AG08395 (cell line): ENCODE data around the gene CDC40.
"Not testable (repeated sequence)": the region's sequence is repeated elsewhere in the genome, so short reads cannot be mapped to it uniquely, and the experiment has no call there.

Experiments used
- DNase-seq: peaks from one replicate; pipeline ENCODE4 v3.0.0; 2012; ENCODE audit warnings: mixed read lengths, low spot score

Gene CDC40

DNA sequence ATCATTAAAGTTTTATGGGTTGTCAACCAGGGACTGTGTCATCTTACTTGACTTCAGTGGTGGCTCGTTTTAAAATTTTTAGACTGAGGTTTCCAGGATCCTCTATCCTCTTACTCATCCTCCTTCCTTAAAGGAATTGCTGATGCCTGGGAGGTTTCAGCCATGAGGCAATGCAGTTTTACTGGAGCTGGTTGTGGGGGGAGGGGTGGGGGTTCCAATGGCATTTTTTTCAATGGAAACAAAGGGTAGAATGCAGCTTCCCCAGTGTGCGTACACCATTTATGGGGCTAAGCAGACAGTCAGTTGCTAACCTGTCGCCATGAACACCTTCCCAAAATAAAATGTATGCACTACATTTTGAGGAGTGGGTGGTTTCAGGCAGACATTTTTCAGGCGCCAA lies 89.9 kb downstream of the CDC40 start:
- peak; percentile 31 for DNase-seq

- DNase-seq: no peak
Observed at GRCh38 chr6:110271732-110272022, 91.5 kb downstream of the CDC40 start.

GRCh38 chr6:110272781-110273180 lies 92.6 kb downstream of the CDC40 start:
- not testable (repeated sequence) for DNase-seq

- no peak for DNase-seq
Observed at GRCh38 chr6:110277100-110277665, 97.0 kb downstream of the CDC40 start.
